Stimulated activated naive CD8-positive, alpha-beta T cell treated with anti-CD3 and anti-CD28 coated beads, Interleukin-15, Interleukin-2, amounts not matched to agents 100 U/mL and 50 U/mL, for 24 hours (primary cell): ENCODE results near the gene MYF5.
"Not testable (repeated sequence)": the region's sequence is repeated elsewhere in the genome, so short reads cannot be mapped to it uniquely, and the experiment has no call there.

Experiments used
- ATAC-seq: fragments of 150-1000 bp; cut with Tn5 transposase; one replicate; pipeline ENCODE4 v1.10.0; 2021
- DNase-seq: peaks from one replicate; pipeline ENCODE4 v3.0.0; 2021

The MYF5 gene

GRCh38 chr12:80716696-80717469 is at the start of gene MYF5:
MYF5 (plus strand) TSS chr12:80716912; CDS start chr12:80717064, 152 bp downstream.
- ATAC-seq (peak; percentile 28), DNase-seq (no peak)

DNA sequence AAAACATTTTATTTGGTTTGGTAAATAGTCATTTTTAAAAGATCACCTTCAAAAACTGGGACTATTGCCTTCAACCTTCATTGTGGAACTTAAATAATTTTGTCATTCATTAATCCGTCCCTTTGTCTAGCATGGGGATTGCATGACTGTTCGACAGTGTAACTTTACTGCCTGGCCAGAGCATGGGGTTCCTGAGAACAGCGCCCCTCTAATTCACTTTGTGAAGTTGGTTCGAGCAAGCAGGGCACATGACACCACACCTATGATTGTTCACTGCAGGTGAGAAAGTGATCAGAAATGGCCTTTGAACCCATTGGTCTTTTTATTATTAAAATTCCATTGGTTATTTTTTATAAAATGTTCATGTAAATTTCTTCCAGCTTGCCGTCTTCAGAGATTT is 46.5 kb upstream of the MYF5 start:
- ATAC-seq, result no peak
- no peak for DNase-seq

- not testable (repeated sequence) for DNase-seq, ATAC-seq
These were observed 40.6 kb upstream of the MYF5 start for GRCh38 chr12:80676042-80676636.

GRCh38 chr12:80676856-80677255 is 39.9 kb upstream of the MYF5 start:
- no peak for DNase-seq
- ATAC-seq, result no peak

GRCh38 chr12:80677994-80678393 is 38.7 kb upstream of the MYF5 start:
- ATAC-seq, result no peak
- DNase-seq, result no peak

GRCh38 chr12:80679346-80680131 is 37.2 kb upstream of the MYF5 start:
- ATAC-seq (no peak), DNase-seq (no peak)

DNA sequence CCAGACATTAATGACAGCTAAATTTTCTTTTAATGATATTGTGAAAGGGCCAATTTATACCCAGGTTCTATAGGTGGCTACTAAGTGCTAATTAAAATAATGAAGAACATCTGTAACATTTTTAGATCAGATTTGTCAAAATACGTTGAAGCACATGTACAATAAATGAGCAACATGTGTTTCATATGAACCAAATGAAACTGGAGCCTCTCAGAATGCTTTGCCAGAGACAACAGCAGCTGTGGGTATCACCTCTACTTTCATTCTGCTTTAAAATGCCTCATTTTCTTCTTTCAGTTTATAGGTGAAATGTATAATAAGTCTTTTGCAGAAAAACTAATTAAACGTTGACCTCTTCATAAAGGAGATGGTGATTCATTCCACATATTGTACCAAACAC is 35.4 kb upstream of the MYF5 start:
- DNase-seq (no peak), ATAC-seq (no peak)

DNA sequence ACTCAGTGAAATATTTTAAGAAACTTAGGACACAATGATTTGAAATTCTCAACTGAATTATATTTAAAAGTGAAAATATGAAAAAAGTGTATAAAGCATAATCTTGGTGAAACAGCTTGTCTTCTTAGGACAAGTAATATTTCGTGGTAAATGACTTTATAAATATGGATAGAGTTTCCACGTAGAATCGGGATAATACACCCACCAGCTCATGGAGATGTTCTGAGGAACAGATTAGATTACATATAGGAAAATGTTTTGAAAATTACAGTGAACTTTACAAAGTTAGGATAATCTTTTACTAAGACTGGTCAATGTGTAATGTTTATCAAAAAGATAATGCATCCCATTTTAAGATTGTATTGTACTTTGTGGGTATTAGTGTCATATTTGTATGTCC is 34.9 kb upstream of the MYF5 start:
- ATAC-seq (no peak), DNase-seq (no peak)

GRCh38 chr12:80684077-80684495 is 32.6 kb upstream of the MYF5 start:
- DNase-seq, result no peak
- ATAC-seq, result no peak

- ATAC-seq (no peak), DNase-seq (no peak)
These were observed 26.6 kb upstream of the MYF5 start for GRCh38 chr12:80690090-80690489.

DNA sequence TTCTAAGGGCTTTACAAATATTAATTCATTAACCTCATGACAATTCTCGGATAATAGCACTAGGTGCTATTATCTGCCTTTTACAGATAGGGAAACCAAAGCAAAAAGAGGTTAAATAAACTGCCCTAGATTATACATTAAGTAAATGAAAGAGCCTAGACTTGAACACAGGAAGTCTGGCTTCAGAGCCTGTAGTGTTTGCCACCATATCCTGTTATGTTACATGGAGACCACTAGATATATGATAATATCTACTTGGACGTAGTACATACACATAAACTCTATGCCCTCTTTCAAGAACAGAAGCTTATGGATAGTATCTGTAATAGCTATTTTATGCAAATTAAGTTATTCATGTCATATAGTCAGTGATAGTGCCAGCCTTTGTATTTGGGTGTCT is 26.2 kb upstream of the MYF5 start:
- no peak for ATAC-seq

DNA sequence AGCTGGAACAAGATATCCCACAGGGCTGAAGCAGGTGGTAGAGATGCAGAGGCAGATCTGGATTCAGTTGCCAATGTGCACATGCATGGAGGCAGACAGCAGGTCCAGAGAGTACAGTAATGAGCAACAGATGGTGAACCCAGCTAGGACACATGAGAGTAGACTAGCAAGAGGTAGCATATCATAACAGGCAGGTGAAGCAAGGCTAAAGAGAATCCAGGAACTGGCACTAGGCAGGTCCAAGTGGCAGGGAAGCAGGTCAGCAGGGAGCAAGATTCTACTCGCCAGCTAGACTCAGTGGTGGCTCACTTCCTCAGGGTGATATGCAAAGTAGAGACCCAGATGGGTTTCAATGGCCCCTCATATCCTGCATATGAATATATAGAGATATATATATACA is 24.6 kb upstream of the MYF5 start:
- ATAC-seq, result no peak
- no peak for DNase-seq

More for the DNA sequence above, 26.2 kb upstream of the MYF5 start:
- no peak for DNase-seq

DNA sequence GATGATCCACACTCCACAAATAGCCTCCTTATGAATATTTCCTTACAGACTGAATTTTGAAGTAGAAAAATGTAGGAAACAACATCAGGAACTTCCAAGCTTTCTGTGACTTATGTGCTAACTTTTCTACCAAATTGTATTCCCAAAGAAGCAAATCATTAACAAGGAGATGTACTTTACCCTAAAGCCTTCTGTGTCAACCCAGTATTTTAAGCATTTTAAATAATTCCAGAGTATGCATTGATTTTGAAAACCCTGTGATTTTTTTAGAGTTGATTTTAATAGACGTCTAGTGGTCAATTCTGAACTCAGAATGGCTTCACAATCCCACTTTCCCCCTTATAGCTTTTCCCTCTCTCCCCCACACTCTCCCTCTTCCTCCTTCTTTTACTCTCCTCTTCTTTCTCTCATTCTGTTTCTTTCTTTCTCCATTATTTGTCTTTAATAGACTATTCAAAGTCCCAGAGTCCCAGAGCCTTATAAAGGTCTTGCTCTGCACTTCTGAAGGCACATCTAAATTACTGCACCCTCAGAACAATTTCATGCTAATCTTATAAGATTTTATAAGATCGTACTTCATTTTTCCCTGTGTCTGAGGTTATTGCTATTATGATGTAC is 19.3 kb upstream of the MYF5 start:
- DNase-seq (no peak), ATAC-seq (no peak)

DNA sequence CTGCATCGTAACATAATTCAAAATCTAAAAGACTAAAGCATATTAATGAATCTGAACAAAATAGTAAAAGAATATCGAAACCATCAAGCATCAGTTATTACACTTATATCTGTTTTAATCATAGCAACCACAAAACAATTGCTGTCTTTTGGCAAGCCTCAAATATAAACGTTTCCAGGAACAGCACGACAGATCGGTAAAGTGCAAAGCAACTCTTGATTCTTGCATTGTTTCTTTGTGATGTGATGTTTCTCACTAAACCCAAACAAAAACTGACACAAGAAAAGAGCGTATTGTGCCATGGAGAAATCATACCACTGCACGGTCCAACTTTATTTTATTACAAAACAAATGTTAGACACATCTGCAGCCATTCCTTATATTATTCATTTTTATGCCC is 18.5 kb upstream of the MYF5 start:
- ATAC-seq (no peak), DNase-seq (no peak)

DNA sequence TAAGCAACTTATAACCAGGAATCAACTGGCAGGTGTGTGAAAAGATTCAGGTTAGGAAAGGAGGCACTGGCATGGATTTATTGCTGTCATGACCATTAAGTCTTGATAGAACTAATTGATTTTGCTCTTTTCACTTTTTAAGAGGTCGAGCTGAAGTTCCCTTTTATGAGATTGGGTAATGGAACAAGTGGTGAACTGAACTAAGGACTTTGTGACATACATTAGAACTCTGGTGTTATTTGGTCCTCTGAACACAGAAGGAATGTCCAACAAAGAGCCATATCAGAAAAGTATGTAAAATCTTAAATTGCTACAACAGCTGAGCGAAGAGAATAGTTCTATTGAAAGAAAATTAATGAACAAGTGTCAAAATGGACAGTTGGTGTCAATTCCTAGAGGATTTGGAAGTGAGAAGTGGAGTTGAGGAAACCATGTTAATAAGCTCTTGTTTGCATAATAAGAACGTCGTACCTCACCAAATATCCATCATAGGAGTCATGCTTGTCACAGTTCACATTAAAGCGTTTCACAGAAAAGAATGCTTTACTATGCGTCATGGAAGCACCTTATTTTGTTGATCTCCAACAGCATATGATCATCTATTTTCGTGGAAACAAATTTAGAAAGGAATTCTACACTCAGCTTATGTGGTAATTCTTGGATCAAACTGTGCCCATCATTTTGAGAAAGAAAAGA is 17.7 kb upstream of the MYF5 start:
- no peak for DNase-seq
- no peak for ATAC-seq

DNA sequence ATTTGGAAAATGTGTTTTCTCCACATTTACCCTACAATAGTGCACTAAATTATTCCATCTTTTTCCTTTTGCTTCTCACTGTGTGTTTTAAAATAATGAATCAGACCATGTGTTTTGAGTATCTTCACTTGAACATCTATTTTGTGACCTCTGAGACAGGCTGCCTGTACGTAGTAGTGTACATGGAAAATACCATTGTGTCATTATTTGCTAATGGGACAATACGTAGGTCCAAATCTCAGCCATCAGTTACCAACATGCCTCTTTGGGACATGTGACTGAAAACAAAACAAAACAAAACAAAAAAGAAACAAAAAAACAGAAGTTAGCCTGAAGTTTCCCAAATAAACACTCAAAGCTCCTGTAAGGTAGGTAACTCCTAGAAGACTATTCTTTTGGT is 16.4 kb upstream of the MYF5 start:
- DNase-seq, result no peak
- no peak for ATAC-seq

DNA sequence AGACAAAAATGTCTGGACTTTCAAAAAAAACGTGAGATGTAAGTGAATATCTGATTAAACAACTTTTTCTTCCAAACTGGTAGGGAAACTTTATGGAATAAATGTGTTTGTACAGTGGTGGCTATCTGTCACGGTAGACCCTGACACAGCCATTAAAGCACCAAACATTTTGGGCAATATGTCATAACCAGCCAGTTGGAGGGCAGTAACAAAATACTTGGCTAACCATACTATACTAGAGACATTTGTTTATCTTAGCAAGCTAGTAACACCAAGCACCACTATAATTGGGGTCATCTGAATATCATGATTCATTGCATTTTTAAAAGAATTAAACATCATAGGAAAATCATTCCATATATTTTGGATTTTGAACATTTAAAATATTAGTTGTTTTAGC is 15.3 kb upstream of the MYF5 start:
- DNase-seq (no peak), ATAC-seq (no peak)

DNA sequence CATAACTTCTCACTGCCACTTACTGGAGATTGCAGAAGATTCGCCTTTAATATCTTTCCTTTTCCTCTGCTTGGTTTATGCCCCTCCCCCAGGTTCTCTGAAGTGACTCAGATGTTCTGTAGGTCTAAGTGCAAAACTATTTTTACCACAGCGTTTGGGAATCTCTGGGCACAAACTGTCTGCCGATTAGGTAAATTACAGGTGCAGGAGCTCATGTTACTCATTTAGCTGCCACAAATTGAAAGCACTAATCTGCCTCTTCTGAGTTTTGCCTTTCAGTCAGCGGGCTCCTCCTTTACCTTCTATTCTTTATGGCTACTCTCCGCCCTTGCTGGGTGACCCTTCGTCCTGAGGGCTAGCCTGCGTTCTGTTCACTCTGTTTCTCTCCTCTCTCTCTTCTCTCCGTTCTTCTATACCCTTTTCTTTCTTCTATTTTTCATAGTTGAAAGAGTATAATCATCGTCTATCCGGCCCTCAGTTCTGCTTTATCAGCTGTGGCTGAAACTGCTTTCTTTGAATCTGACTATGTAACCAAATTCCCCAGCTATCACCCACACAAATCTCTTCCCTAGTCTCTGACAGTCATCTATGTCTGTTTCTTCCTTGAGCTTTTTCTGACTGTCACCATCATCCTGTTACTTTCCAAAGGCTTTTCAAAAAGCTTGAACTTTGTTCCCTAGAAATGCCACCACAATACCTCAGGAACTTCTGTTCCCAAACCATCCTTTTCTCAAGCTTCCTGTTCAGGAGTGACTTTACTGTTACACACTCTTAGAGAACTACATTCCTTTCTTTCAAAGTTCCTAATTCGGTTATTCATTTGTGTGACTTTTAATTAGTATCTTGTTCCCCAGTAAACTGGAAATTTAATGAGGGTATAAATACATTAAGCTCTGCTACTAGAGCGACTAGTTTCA is 13.6 kb upstream of the MYF5 start:
- ATAC-seq (no peak), DNase-seq (no peak)

DNA sequence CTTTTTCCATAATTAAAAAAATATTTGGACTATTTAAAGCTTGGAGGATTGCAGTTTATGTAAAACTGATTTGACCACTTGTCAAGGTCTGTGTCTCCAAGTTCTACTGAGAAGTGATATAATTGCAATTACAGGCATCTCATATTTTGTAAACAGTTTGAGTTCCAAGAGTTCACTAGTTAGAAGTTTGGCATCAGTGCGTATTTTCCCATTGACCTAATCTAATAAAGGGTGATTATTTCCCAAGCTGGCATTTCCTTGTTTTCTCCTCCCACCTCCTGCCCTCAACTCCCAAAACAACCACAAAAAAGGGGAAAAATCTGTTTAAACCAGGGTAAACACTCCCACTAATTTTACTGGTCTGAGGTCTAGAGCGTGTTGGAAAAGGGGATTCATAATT is 12.3 kb upstream of the MYF5 start:
- DNase-seq (no peak), ATAC-seq (no peak)

DNA sequence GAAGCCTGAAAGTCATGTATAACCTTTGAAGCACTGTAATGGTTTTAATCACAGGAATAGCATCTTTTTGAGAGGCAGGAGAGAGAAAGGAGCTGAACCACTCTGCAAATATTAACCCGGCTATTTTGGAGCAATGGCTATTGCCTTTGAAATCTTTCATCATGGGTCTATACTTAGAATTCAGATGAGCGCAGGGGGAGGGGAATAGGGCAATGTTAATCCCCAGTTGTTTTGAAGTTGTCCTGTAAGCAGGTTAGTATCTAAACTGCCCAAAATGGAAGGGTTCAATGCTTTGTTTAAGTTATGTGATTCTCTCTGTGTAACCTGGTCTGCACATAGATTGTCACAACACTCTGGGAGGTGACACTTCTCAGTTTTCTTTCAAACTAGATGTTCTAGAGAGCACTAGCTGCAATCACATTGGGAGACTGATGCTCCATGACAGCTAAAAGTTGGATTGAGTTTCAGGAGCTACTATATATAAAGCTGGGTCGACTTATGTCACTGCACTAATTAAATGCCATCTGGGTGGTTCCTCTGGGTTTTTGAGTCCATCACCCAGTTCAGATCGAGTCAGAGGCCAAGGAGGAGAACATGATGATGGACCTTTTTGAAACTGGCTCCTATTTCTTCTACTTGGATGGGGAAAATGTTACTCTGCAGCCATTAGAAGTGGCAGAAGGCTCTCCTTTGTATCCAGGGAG is 9.4 kb upstream of the MYF5 start, which contains the start of gene MYF6:
Gene MYF6 (plus strand): TSS at position 509 of the 704 bp plus-strand sequence. CDS start 86 bp downstream, at position 595.
- no peak for ATAC-seq
- DNase-seq, result no peak
